ENCODE data around the gene HSD11B1.

- TF ChIP-seq POLR2AphosphoS5 (IDR thresholded peaks at IDR 0.05; ENCODE audit: low read depth, low read length): no peak
- no peak for TF ChIP-seq TAF1 (IDR thresholded peaks at IDR 0.05; ENCODE audit: borderline replicate concordance, insufficient read depth, low read length)
- no peak for TF ChIP-seq REST (IDR thresholded peaks at IDR 0.05; ENCODE audit: insufficient read depth in 1 of 2, low read depth in 2 of 2, low read length in 2 of 2)
- TF ChIP-seq SIN3A (IDR thresholded peaks at IDR 0.05; ENCODE audit: borderline replicate concordance, insufficient read depth, low read length): no peak
- no peak for TF ChIP-seq FOXP2 (optimal IDR thresholded peaks at IDR 0.05; ENCODE audit: borderline replicate concordance, extremely low read depth, extremely low read length, insufficient read depth)
These were observed 53.8 kb downstream of the HSD11B1 start for GRCh38 chr1:209758400-209758799.
